Measurements from ENCODE around the gene ZBTB17.

The ZBTB17 gene

GRCh38 chr1:15953294-15953771, 22.6 kb downstream of the ZBTB17 start:
- H3K4me3 ChIP-seq (ENCODE audit: insufficient read length, low read depth), result no peak overlapping the region
- H3K27me3 ChIP-seq (ENCODE audit: insufficient read depth, insufficient read length), result no peaks in the 10 kb centered on the region
- no peak for DNase-seq (ENCODE audit: low read depth, low spot score)
- H3K9me3 ChIP-seq (ENCODE audit: insufficient read depth, low read length), result no peaks in the 10 kb centered on the region
- H3K4me1 ChIP-seq (ENCODE audit: insufficient read depth, insufficient read length), result peaks cover 21% of the 10 kb centered on the region
- H3K36me3 ChIP-seq (ENCODE audit: insufficient read depth, insufficient read length, low read length), result peaks cover 15% of the 10 kb centered on the region
- TF ChIP-seq SUZ12 (IDR thresholded peaks at IDR 0.05; ENCODE audit: extremely low read depth, insufficient read depth, insufficient read length) (no peak), ZNF274 (IDR thresholded peaks at IDR 0.05; ENCODE audit: low read depth, low read length) (no peak), YY1 (IDR thresholded peaks at IDR 0.05; ENCODE audit: insufficient read depth, insufficient read length) (no peak)
- no peak overlapping the region for H3K9ac ChIP-seq (ENCODE audit: insufficient read length, low read depth)

- Histone ChIP-seq H3K27me3 (ENCODE audit: insufficient read depth, insufficient read length) (no peaks in the 10 kb centered on the region), H3K9ac (ENCODE audit: insufficient read length, low read depth) (no peak overlapping the region), H3K36me3 (ENCODE audit: insufficient read depth, insufficient read length, low read length) (peaks cover 23% of the 10 kb centered on the region), H3K4me1 (ENCODE audit: insufficient read depth, insufficient read length) (peaks cover 21% of the 10 kb centered on the region), H3K4me3 (ENCODE audit: insufficient read length, low read depth) (no peak overlapping the region), H3K9me3 (ENCODE audit: insufficient read depth, low read length) (no peaks in the 10 kb centered on the region)
- no peak for TF ChIP-seq SUZ12 (IDR thresholded peaks at IDR 0.05; ENCODE audit: extremely low read depth, insufficient read depth, insufficient read length)
- TF ChIP-seq ZNF274 (IDR thresholded peaks at IDR 0.05; ENCODE audit: low read depth, low read length), result no peak
- no peak for TF ChIP-seq YY1 (IDR thresholded peaks at IDR 0.05; ENCODE audit: insufficient read depth, insufficient read length)
- DNase-seq (ENCODE audit: low read depth, low spot score), result no peak
Measured at GRCh38 chr1:15952317-15953258, 23.3 kb downstream of the ZBTB17 start.

- DNase-seq (ENCODE audit: low read depth, low spot score), result no peak
- H3K9ac ChIP-seq (ENCODE audit: insufficient read length, low read depth), result peak overlapping the region; percentile 7
- TF ChIP-seq YY1 (IDR thresholded peaks at IDR 0.05; ENCODE audit: insufficient read depth, insufficient read length) (no peak), SUZ12 (IDR thresholded peaks at IDR 0.05; ENCODE audit: extremely low read depth, insufficient read depth, insufficient read length) (no peak), ZNF274 (IDR thresholded peaks at IDR 0.05; ENCODE audit: low read depth, low read length) (no peak)
- peaks cover 29% of the 10 kb centered on the region for H3K36me3 ChIP-seq (ENCODE audit: insufficient read depth, insufficient read length, low read length)
- H3K9me3 ChIP-seq (ENCODE audit: insufficient read depth, low read length), result no peaks in the 10 kb centered on the region
- H3K27me3 ChIP-seq (ENCODE audit: insufficient read depth, insufficient read length), result no peaks in the 10 kb centered on the region
- H3K4me3 ChIP-seq (ENCODE audit: insufficient read length, low read depth), result no peak overlapping the region
- peaks cover 21% of the 10 kb centered on the region for H3K4me1 ChIP-seq (ENCODE audit: insufficient read depth, insufficient read length)
Measured at GRCh38 chr1:15951341-15952153, 24.4 kb downstream of the ZBTB17 start.

GRCh38 chr1:15950763-15951295, 25.1 kb downstream of the ZBTB17 start:
- Histone ChIP-seq H3K4me1 (ENCODE audit: insufficient read depth, insufficient read length) (peaks cover 21% of the 10 kb centered on the region), H3K9ac (ENCODE audit: insufficient read length, low read depth) (no peak overlapping the region)

GRCh38 chr1:15950302-15950701, 25.6 kb downstream of the ZBTB17 start:
- Histone ChIP-seq H3K36me3 (ENCODE audit: insufficient read depth, insufficient read length, low read length) (peaks cover 42% of the 10 kb centered on the region), H3K27me3 (ENCODE audit: insufficient read depth, insufficient read length) (no peaks in the 10 kb centered on the region), H3K4me1 (ENCODE audit: insufficient read depth, insufficient read length) (peaks cover 21% of the 10 kb centered on the region), H3K4me3 (ENCODE audit: insufficient read length, low read depth) (no peak overlapping the region), H3K9ac (ENCODE audit: insufficient read length, low read depth) (peak overlapping the region; percentile 66), H3K9me3 (ENCODE audit: insufficient read depth, low read length) (no peaks in the 10 kb centered on the region)
- TF ChIP-seq YY1 (IDR thresholded peaks at IDR 0.05; ENCODE audit: insufficient read depth, insufficient read length), result no peak
- TF ChIP-seq ZNF274 (IDR thresholded peaks at IDR 0.05; ENCODE audit: low read depth, low read length), result no peak
- TF ChIP-seq SUZ12 (IDR thresholded peaks at IDR 0.05; ENCODE audit: extremely low read depth, insufficient read depth, insufficient read length), result no peak
- DNase-seq (ENCODE audit: low read depth, low spot score), result no peak

More at GRCh38 chr1:15950763-15951295, 25.1 kb downstream of the ZBTB17 start:
- Histone ChIP-seq H3K36me3 (ENCODE audit: insufficient read depth, insufficient read length, low read length) (peaks cover 36% of the 10 kb centered on the region), H3K27me3 (ENCODE audit: insufficient read depth, insufficient read length) (no peaks in the 10 kb centered on the region), H3K9me3 (ENCODE audit: insufficient read depth, low read length) (no peaks in the 10 kb centered on the region), H3K4me3 (ENCODE audit: insufficient read length, low read depth) (no peak overlapping the region)
- DNase-seq (ENCODE audit: low read depth, low spot score), result no peak
- TF ChIP-seq SUZ12 (IDR thresholded peaks at IDR 0.05; ENCODE audit: extremely low read depth, insufficient read depth, insufficient read length) (no peak), ZNF274 (IDR thresholded peaks at IDR 0.05; ENCODE audit: low read depth, low read length) (no peak), YY1 (IDR thresholded peaks at IDR 0.05; ENCODE audit: insufficient read depth, insufficient read length) (no peak)

- peaks cover 48% of the 10 kb centered on the region for H3K36me3 ChIP-seq (ENCODE audit: insufficient read depth, insufficient read length, low read length)
- no peak for DNase-seq (ENCODE audit: low read depth, low spot score)
- peak overlapping the region; percentile 66 for H3K9ac ChIP-seq (ENCODE audit: insufficient read length, low read depth)
Measured at GRCh38 chr1:15949453-15950245, 26.3 kb downstream of the ZBTB17 start.

More at GRCh38 chr1:15949453-15950245, 26.3 kb downstream of the ZBTB17 start:
- H3K4me3 ChIP-seq (ENCODE audit: insufficient read length, low read depth), result no peak overlapping the region
- H3K27me3 ChIP-seq (ENCODE audit: insufficient read depth, insufficient read length), result no peaks in the 10 kb centered on the region
- H3K4me1 ChIP-seq (ENCODE audit: insufficient read depth, insufficient read length), result peaks cover 21% of the 10 kb centered on the region
- no peaks in the 10 kb centered on the region for H3K9me3 ChIP-seq (ENCODE audit: insufficient read depth, low read length)
- no peak for TF ChIP-seq ZNF274 (IDR thresholded peaks at IDR 0.05; ENCODE audit: low read depth, low read length)
- TF ChIP-seq SUZ12 (IDR thresholded peaks at IDR 0.05; ENCODE audit: extremely low read depth, insufficient read depth, insufficient read length), result no peak
- TF ChIP-seq YY1 (IDR thresholded peaks at IDR 0.05; ENCODE audit: insufficient read depth, insufficient read length), result no peak

Measured in NT2/D1 (cell line).